Mesenchymal stem cell (in vitro differentiated cells and primary cell): ENCODE measurements around the gene THADA.

ENCODE experiments used
- DNase-seq: peaks from one replicate; pipeline ENCODE4 v3.0.0-alpha.2; 2013
- H2AFZ ChIP-seq: one replicate; pipeline ENCODE4 v1.6.1; 2013; ENCODE audit warnings: low read depth, mild to moderate bottlenecking, control low read depth, inconsistent platforms, low read length, moderate library complexity
- H2AK5ac ChIP-seq: 2 replicates; pipeline ENCODE4 v1.6.1; 2013; ENCODE audit warnings: low read length, moderate library complexity, mild to moderate bottlenecking, inconsistent platforms; ENCODE audit not compliant: severe bottlenecking
- H2BK120ac ChIP-seq: one replicate; pipeline ENCODE4 v1.6.1; 2013; ENCODE audit warnings: low read depth, mild to moderate bottlenecking, inconsistent platforms, low read length, moderate library complexity
- H2BK12ac ChIP-seq, 2 experiments: one replicate each; pipeline ENCODE4 v1.6.1; 2013; ENCODE audit warnings: inconsistent platforms in 2 of 2, low read length in 2 of 2, mild to moderate bottlenecking in 2 of 2, moderate library complexity in 2 of 2, control low read depth in 1 of 2
- H2BK15ac ChIP-seq: one replicate; pipeline ENCODE4 v1.6.1; 2013; ENCODE audit warnings: mild to moderate bottlenecking, low read depth, inconsistent platforms; ENCODE audit not compliant: poor library complexity, severe bottlenecking
- H2BK5ac ChIP-seq: 2 replicates; pipeline ENCODE4 v1.6.1; 2013; ENCODE audit warnings: low read depth, mild to moderate bottlenecking, low read length, control low read depth, inconsistent platforms; ENCODE audit not compliant: poor library complexity, severe bottlenecking
- H3K14ac ChIP-seq, 2 experiments: one replicate each; pipeline ENCODE4 v1.6.1; 2013; ENCODE audit warnings: inconsistent platforms in 2 of 2, low read length in 2 of 2, control low read depth in 1 of 2, mild to moderate bottlenecking in 1 of 2, moderate library complexity in 1 of 2
- H3K18ac ChIP-seq, 2 experiments: one replicate each; pipeline ENCODE4 v1.6.1; 2013; ENCODE audit warnings: inconsistent platforms in 2 of 2, low read length in 2 of 2, control low read depth in 1 of 2, low read depth in 1 of 2, mild to moderate bottlenecking in 1 of 2
- H3K23ac ChIP-seq, 2 experiments: one replicate each; pipeline ENCODE4 v1.6.1; 2013; ENCODE audit warnings: inconsistent platforms in 2 of 2, low read length in 2 of 2, mild to moderate bottlenecking in 2 of 2, moderate library complexity in 2 of 2, control low read depth in 1 of 2
- H3K27ac ChIP-seq: 2 replicates; pipeline ENCODE4 v1.5.1; 2013; ENCODE audit warnings: mild to moderate bottlenecking, moderate library complexity, low read length, control low read depth, inconsistent platforms; ENCODE audit not compliant: poor library complexity, severe bottlenecking
- H3K27me3 ChIP-seq, 2 experiments: 2 replicates each; pipeline versions ENCODE4 v1.6.1 to v1.7.0; 2013; ENCODE audit warnings: low read length in 2 of 2, mild to moderate bottlenecking in 2 of 2, moderate library complexity in 2 of 2, control low read depth in 1 of 2, inconsistent platforms in 1 of 2; ENCODE audit not compliant: control insufficient read depth in 1 of 2, insufficient read depth in 1 of 2
- H3K36me3 ChIP-seq, 2 experiments: 2 replicates each; pipeline versions ENCODE4 v1.6.1 to v1.7.0; 2013; ENCODE audit warnings: low read length in 2 of 2, control low read depth in 1 of 2, inconsistent platforms in 1 of 2, low read depth in 1 of 2, mild to moderate bottlenecking in 1 of 2; ENCODE audit not compliant: insufficient read depth in 2 of 2, control insufficient read depth in 1 of 2
- H3K4ac ChIP-seq, 2 experiments: one replicate each; pipeline ENCODE4 v1.6.1; 2013; ENCODE audit warnings: inconsistent platforms in 2 of 2, low read length in 2 of 2, mild to moderate bottlenecking in 2 of 2, moderate library complexity in 2 of 2, control low read depth in 1 of 2, low read depth in 1 of 2
- H3K4me1 ChIP-seq: 2 replicates; pipeline ENCODE4 v1.6.1; 2013; ENCODE audit warnings: low read depth, low read length, control low read depth; ENCODE audit not compliant: control insufficient read depth, insufficient read depth
- H3K4me2 ChIP-seq: 2 replicates; pipeline ENCODE4 v1.6.1; 2013; ENCODE audit warnings: low read length, mild to moderate bottlenecking, inconsistent platforms; ENCODE audit not compliant: poor library complexity, severe bottlenecking
- H3K4me3 ChIP-seq, 2 experiments: 2 replicates each; pipeline versions ENCODE4 v1.5.1 to v1.7.0; 2013; ENCODE audit warnings: low read length in 2 of 2, mild to moderate bottlenecking in 2 of 2, control low read depth in 1 of 2, low read depth in 1 of 2; ENCODE audit not compliant: insufficient read depth in 1 of 2
- H3K79me1 ChIP-seq: replicated peaks from 2 replicates; pipeline ENCODE4 v1.6.1; 2013; ENCODE audit warnings: mild to moderate bottlenecking, control low read depth, low read length, inconsistent platforms; ENCODE audit not compliant: poor library complexity, severe bottlenecking
- H3K9ac ChIP-seq: 2 replicates; pipeline ENCODE4 v1.7.0; 2013; ENCODE audit warnings: mild to moderate bottlenecking, low read length, moderate library complexity
- H3K9me3 ChIP-seq: 2 replicates; pipeline ENCODE4 v1.7.0; 2013; ENCODE audit warnings: mild to moderate bottlenecking, low read length; ENCODE audit not compliant: control insufficient read depth
- H4K8ac ChIP-seq: one replicate; pipeline ENCODE4 v1.6.1; 2013; ENCODE audit warnings: inconsistent platforms, mild to moderate bottlenecking, low read length, moderate library complexity
- H4K91ac ChIP-seq: one replicate; pipeline ENCODE4 v1.6.1; 2013; ENCODE audit warnings: mild to moderate bottlenecking, low read length, inconsistent platforms
- WGBS: methylation state at CpG from one replicate; pipeline ENCODE4 v1.1.7; 2013; ENCODE audit warnings: mixed read lengths; 5-methylcytosine and 5-hydroxymethylcytosine counted together

THADA gene

GRCh38 chr2:43430489-43430888 lies 165.3 kb downstream of the THADA start:
- Histone ChIP-seq H2BK5ac (no peak overlapping the region), H4K8ac (no peak overlapping the region), H4K91ac (no peak overlapping the region), H3K27ac (no peak overlapping the region), H3K79me1 (peaks cover 3% of the 10 kb centered on the region), H3K36me3 (peaks cover 0 to 9% of the 10 kb centered on the region in 2 experiments), H3K23ac (no peak overlapping the region), H2AK5ac (no peak overlapping the region), H3K9me3 (no peaks in the 10 kb centered on the region), H3K14ac (no peak overlapping the region), H3K4ac (no peak overlapping the region), H3K4me2 (no peak overlapping the region), H2BK120ac (no peak overlapping the region), H3K4me3 (no peak overlapping the region), H3K27me3 (no peaks in the 10 kb centered on the region), H3K9ac (no peak overlapping the region), H3K18ac (no peak overlapping the region), H2BK15ac (no peak overlapping the region), H3K4me1 (peaks cover 3% of the 10 kb centered on the region), H2AFZ (no peak overlapping the region), H2BK12ac (no peak overlapping the region)
- DNase-seq = no peak
- WGBS = 92% methylated on average over 2 of the region's 2 CpGs

- no peak overlapping the region for H4K91ac ChIP-seq
- no peak overlapping the region for H3K27ac ChIP-seq
- H2BK120ac ChIP-seq = no peak overlapping the region
- no peaks in the 10 kb centered on the region for H3K9me3 ChIP-seq
- no peak overlapping the region for H2BK15ac ChIP-seq
- H2AK5ac ChIP-seq = no peak overlapping the region
- H3K18ac ChIP-seq = no peak overlapping the region
- H3K4me3 ChIP-seq = no peak overlapping the region
- no peak overlapping the region for H4K8ac ChIP-seq
- H3K4me1 ChIP-seq = peaks cover 3% of the 10 kb centered on the region
- no peak overlapping the region for H3K23ac ChIP-seq
- H3K14ac ChIP-seq = no peak overlapping the region
- no peaks in the 10 kb centered on the region for H3K27me3 ChIP-seq
- DNase-seq = no peak
- H2BK5ac ChIP-seq = no peak overlapping the region
- no peaks in the 10 kb centered on the region for H3K79me1 ChIP-seq
- H2AFZ ChIP-seq = no peak overlapping the region
- H3K9ac ChIP-seq = no peak overlapping the region
- WGBS = 100% methylated on average over 1 of the region's 3 CpGs
- H3K4ac ChIP-seq = no peak overlapping the region
- H3K4me2 ChIP-seq = no peak overlapping the region
- H2BK12ac ChIP-seq = no peak overlapping the region
- peaks cover 0 to 3% of the 10 kb centered on the region in 2 experiments for H3K36me3 ChIP-seq
These were observed 166.5 kb downstream of the THADA start for GRCh38 chr2:43429369-43429768.

GRCh38 chr2:43427032-43427424 lies 168.8 kb downstream of the THADA start:
- no peak overlapping the region for H3K4me3 ChIP-seq
- no peak overlapping the region for H3K4me2 ChIP-seq
- H2AFZ ChIP-seq = no peak overlapping the region
- peak overlapping the region; percentile 96 to 97 for H3K4ac ChIP-seq
- peak overlapping the region; percentile 98 for H3K18ac ChIP-seq
- peak overlapping the region; percentile 96 for H4K91ac ChIP-seq
- H3K4me1 ChIP-seq = peaks cover 3% of the 10 kb centered on the region
- 90% methylated on average over 8 of the region's 8 CpGs for WGBS
- peak overlapping the region; percentile 73 for H3K27ac ChIP-seq
- no peak for DNase-seq
- H2BK15ac ChIP-seq = no peak overlapping the region
- no peak overlapping the region for H3K23ac ChIP-seq
- H2BK12ac ChIP-seq = peak overlapping the region; percentile 99 to 100
- peak overlapping the region; percentile 89 for H2BK120ac ChIP-seq
- H3K9ac ChIP-seq = peak overlapping the region; percentile 53
- H4K8ac ChIP-seq = peak overlapping the region; percentile 96
- H2BK5ac ChIP-seq = no peak overlapping the region
- H3K36me3 ChIP-seq = no peaks in the 10 kb centered on the region
- peak overlapping the region in 1 of 2 experiments; percentile 68 for H3K14ac ChIP-seq
- H3K9me3 ChIP-seq = no peaks in the 10 kb centered on the region
- H2AK5ac ChIP-seq = peak overlapping the region; percentile 98
- no peaks in the 10 kb centered on the region for H3K79me1 ChIP-seq
- no peaks in the 10 kb centered on the region for H3K27me3 ChIP-seq

GRCh38 chr2:43426305-43427031 lies 169.4 kb downstream of the THADA start:
- Histone ChIP-seq H2BK12ac (no peak overlapping the region), H3K4ac (no peak overlapping the region), H3K23ac (no peak overlapping the region), H3K9me3 (no peaks in the 10 kb centered on the region), H3K27me3 (no peaks in the 10 kb centered on the region), H3K4me1 (peaks cover 3% of the 10 kb centered on the region), H3K9ac (peak overlapping the region; percentile 53), H3K18ac (no peak overlapping the region), H4K8ac (no peak overlapping the region), H2BK5ac (no peak overlapping the region), H2AFZ (no peak overlapping the region), H2BK120ac (no peak overlapping the region), H3K79me1 (no peaks in the 10 kb centered on the region), H3K14ac (no peak overlapping the region), H2AK5ac (no peak overlapping the region), H2BK15ac (no peak overlapping the region), H3K4me3 (no peak overlapping the region), H3K36me3 (no peaks in the 10 kb centered on the region), H4K91ac (no peak overlapping the region), H3K27ac (peak overlapping the region; percentile 73), H3K4me2 (no peak overlapping the region)
- 0% methylated on average over 2 of the region's 3 CpGs for WGBS
- DNase-seq = peak; percentile 96
